Measurements from ENCODE around the gene MFSD12.

DNA sequence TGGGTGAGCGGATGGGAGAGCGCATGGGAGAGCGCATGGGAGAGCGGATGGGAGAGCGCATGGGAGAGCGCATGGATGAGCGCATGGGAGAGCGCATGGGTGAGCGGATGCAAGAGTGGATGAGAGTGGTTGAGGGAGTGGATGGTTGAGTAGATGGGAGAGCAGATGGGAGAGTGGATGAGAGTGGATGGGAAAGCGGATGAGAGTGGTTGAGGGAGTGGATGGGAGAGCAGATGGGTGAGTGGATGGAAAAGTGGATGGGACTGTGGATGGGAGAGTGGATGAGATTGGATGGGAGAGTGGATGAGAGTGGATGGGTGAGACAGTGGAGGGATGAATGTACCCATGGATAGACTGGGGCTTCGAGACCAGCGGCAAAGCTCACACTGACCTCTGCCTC, 27.0 kb downstream of the MFSD12 start:
- TF ChIP-seq POLR2A (IDR thresholded peaks at IDR 0.05), result no peak
- TF ChIP-seq, protein P1, sequence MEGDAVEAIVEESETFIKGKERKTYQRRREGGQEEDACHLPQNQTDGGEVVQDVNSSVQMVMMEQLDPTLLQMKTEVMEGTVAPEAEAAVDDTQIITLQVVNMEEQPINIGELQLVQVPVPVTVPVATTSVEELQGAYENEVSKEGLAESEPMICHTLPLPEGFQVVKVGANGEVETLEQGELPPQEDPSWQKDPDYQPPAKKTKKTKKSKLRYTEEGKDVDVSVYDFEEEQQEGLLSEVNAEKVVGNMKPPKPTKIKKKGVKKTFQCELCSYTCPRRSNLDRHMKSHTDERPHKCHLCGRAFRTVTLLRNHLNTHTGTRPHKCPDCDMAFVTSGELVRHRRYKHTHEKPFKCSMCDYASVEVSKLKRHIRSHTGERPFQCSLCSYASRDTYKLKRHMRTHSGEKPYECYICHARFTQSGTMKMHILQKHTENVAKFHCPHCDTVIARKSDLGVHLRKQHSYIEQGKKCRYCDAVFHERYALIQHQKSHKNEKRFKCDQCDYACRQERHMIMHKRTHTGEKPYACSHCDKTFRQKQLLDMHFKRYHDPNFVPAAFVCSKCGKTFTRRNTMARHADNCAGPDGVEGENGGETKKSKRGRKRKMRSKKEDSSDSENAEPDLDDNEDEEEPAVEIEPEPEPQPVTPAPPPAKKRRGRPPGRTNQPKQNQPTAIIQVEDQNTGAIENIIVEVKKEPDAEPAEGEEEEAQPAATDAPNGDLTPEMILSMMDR (IDR thresholded peaks at IDR 0.05), result no peak

Data from thyroid gland (tissue), 4 donors.